GM12891 (cell line): ENCODE results near the gene BDH1.
"Not testable (repeated sequence)": the region's sequence is repeated elsewhere in the genome, so short reads cannot be mapped to it uniquely, and the experiment has no call there.

Experiments
- POLR2A ChIP-seq: IDR thresholded peaks from 2 replicates; pipeline ENCODE4 v1.6.1; 2011; ENCODE audit warnings: low read depth, low read length, control low read depth
- POLR2AphosphoS5 ChIP-seq: IDR thresholded peaks from 2 replicates; pipeline ENCODE4 v1.6.1; 2011; ENCODE audit warnings: low read depth, low read length, control low read depth

GRCh38 chr3:197477816-197478215 lies 78.0 kb downstream of the BDH1 start:
- TF ChIP-seq POLR2AphosphoS5, POLR2A: not testable (repeated sequence)
